NCI-H2107 treated with DMSO at 0.1 percent for 48 hours (cell line): ENCODE results near the gene GALNT7.
A peak's percentile ranks its signal among the peaks of the same experiment; 100 is the strongest.

ENCODE experiments used
- DNase-seq: peaks from one replicate; lab custom pipeline; 2025; ENCODE audit not compliant: unreplicated experiment; lab: John Stamatoyannopoulos, UW

Gene GALNT7

GRCh38 chr4:173334085-173334890 lies 165.7 kb downstream of the GALNT7 start, which contains the start of gene HMGB2:
Gene HMGB2, minus strand, starts transcription at chr4:173334358. Its CDS starts 709 bp downstream, at chr4:173333649.
- DNase-seq = peak; percentile 95

GRCh38 chr4:173334891-173335752 lies 166.5 kb downstream of the GALNT7 start:
- DNase-seq = peak; percentile 65

DNA sequence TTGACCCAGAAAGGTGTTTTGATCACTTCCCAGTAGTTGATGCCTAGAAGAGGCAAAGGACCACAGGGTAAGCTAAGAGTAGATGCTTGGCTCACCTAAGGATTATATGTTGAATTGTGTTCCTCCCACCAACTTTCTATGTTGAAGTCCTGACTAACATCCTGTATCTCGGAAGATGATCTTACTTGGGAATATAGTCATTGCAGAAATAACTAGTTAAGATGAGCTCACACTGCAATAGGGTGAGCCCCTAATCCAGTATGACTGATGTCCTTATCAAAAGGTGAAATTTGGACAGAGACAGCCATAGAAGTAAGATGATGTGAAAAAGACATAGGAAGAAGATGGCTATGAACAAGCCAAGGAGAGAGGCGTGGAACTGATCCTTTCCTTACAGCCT lies 168.9 kb downstream of the GALNT7 start:
- DNase-seq = no peak

GRCh38 chr4:173343832-173344397 lies 175.3 kb downstream of the GALNT7 start:
- no peak for DNase-seq

DNA sequence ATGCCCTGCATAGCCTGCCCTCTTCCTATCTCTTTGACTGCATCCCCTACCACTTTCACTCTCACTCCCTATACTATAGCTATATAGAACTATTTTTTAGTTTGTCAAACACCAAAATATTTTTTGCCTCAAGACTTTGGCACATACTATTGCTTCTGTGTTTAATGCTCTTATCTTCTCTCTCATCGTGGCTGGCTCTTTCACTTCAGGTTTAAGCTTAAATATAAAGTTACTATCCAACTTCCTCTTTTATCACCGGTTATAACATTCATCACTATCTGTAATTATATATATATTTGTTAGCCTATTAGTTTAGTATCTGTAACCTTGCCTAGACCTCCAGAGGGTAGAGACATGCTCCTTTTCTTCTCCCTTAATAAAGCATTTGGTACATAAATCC lies 177.0 kb downstream of the GALNT7 start:
- no peak for DNase-seq

DNA sequence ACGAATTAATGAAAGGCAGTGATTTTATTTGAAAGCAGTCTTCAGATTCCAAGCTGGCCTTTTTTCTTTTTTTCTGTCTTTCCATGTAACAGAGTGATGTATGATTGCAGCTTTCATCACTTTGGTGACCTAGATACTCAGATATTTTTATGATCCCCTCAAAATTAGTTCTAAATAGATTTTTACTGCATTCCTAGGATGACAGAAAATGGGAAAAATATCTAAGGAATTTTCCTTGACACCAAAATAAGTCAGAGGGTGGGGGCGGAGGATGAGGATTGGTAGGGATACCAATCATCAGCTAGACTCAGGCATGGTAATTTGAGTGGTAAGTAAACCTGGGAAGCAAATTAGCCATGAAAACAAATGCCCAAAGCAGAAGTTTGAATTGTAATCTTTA lies 177.5 kb downstream of the GALNT7 start:
- DNase-seq = no peak

GRCh38 chr4:173347467-173347866 lies 178.9 kb downstream of the GALNT7 start:
- no peak for DNase-seq

- peak; percentile 47 for DNase-seq
Observed at GRCh38 chr4:173357939-173358338, 189.3 kb downstream of the GALNT7 start.

GRCh38 chr4:173360587-173361221 lies 192.1 kb downstream of the GALNT7 start:
- no peak for DNase-seq

DNA sequence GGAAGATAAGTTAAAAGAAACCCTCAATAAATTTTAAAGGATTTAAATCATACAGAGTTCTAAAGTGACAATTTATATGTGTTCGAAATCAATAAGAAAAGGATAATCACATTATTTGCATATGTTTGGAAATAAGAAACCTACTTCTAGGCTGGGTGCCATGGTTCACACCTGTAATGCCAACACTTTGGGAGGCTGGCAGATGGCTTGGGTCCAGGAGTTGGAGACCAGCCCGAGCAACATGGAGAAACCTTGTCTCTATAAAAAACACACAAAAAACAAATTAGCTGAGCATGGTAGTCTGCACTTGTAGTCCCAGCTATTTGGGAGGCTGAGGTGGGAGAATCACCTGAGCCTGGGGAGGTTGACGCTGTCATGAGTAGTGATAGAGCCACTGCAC lies 194.1 kb downstream of the GALNT7 start:
- DNase-seq = no peak

DNA sequence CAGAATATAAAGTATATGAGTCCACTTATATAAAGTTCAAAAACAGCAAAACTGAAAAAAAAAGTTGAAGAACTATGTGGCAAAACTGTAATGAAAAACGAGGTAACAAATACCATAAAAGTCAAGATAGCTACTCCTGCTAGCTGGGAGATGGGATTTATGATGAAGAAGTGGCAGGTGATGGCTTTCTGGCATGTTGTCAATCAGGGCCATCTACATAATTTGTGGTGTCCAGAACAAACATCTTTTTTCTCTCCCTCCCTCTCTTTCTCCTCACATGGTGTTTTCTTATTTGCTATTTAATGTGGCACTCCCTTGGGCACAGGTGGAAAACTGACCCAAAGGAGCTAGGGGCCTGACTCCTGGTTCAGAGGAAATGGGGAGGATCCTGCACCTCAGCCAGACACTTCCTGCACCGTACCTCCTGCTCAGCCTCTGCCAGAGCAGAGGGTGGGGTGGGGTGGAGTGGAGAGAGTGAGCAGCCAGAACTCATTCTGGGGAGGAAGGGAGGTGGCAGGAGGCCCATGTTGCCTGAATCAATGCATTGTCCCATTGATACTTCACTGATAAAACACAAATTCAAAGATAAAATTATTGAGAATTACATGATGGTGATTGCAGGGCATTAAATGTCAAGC lies 196.9 kb downstream of the GALNT7 start:
- no peak for DNase-seq

DNA sequence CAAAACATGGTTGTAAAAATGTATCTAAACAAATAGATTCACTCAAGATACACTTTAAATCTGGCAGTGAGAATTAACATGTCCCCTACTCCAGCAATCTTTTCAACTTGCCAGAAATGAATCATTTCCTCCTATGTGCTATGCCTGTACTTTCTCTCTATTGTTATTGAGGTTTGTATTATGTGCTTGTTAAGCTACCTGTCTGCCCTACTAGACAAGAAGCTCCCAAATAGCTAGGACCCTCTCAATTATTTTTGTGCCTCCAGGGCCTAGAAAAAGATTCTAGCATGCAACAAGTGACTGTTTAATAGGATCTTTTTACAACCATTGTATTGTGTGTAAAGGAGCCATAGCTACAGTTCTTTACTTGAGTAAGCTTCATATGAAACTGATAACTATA lies 198.7 kb downstream of the GALNT7 start:
- DNase-seq = no peak

- no peak for DNase-seq
Observed at GRCh38 chr4:173367946-173368345, 199.3 kb downstream of the GALNT7 start.

- no peak for DNase-seq
Observed at GRCh38 chr4:173370130-173370476, 201.5 kb downstream of the GALNT7 start.

DNA sequence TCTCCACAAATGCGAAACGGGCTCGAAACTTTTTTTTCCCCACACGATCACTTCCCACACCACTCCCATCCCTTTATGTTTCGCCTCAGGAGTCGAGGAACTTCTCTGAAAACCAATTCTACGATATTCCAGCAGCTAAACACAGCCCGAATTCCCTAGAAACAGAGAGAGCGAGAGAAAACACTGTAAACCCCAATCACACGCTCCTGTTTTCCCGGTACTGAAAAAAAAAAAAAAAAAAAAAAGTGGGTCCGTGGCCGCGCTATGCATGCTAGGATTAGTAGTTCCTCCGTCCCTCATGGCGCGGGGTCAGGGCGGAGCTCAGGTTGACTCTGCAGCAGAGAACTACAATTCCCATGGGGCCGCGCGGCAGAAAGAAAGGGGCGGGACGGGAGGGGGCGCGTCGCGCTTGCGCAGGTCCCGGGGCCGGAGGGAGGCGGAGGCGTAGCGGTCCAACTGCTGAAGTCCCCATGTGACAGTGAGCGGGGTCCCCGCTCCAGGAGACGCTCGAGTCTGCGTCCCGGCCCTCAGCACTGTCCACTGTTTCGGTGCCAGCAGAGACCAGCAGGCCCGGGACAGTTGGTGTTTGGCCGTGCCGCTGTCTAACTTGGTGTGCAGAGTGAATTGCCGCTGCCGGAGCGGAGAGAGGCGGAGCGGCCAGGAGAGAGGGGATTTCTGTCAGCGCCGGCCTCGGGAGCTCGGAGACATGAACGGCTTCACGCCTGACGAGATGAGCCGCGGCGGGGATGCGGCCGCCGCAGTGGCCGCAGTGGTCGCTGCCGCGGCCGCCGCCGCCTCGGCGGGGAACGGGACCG lies 202.1 kb downstream of the GALNT7 start, which contains the start of gene SAP30:
TSS of gene SAP30 (plus strand) at position 478 of the 815 bp plus-strand sequence. CDS start at position 707, 229 bp downstream.
- DNase-seq = peak; percentile 89

DNA sequence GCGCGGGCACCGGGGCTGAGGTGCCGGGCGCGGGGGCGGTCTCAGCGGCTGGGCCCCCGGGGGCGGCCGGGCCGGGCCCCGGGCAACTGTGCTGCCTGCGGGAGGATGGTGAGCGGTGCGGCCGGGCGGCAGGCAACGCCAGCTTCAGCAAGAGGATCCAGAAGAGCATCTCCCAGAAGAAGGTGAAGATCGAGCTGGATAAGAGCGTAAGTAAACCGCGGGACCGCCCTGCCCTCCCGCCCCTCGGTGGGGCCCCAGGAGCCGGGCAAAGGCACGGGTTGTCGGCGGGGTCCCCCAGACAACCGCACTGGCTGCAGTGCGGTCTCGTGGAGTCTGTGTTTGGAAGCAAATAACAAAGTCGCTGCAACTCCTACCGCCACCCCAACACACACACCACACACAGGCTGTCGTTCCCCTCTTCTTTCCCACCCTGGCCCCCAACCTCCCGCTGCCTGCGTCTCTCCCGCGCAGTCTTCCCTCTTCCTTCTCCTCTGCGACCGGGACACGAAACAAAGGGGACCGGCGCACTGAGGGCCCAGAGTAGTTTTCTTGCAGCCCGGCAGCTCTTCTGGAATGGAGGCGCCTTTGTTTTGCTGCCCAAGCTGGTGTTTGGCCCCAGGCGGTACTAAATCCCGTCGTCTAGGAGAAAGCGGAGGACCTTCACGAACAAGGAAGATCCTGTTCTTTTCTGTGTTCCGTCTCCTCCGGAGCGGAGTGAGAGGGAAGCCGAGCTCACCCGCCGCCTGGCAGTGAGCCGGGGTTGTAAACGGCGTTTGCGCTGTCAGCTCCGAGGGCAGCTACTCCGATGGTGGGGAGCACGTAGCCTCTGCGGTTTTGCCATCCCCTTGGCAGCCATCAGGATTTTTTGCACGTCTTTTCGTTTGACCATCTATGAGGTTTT lies 202.9 kb downstream of the GALNT7 start:
- no peak for DNase-seq
